ENCODE measurements around the gene MYO10.
"Not testable (repeated sequence)": the region's sequence is repeated elsewhere in the genome, so short reads cannot be mapped to it uniquely, and the experiment has no call there.

Gene MYO10

DNA sequence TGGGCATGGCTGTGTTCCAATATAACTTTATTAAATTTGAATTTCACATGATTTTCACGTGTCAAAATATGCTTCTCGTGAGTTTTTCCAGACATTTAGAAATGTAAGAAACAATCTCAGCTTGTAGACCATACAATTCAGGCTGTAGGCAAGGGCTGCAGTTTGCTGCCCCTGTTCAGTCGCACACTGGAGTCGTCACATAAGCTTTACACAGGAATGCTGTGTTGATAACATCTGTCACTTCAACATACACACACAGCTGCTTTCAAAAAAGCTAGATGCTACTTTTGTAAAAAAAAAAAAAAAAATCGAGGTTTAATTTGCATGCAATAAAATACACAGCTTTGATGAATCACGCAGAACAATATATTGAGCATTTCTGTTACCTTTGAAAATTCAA lies 77.9 kb downstream of the MYO10 start:
- no peak for DNase-seq

GRCh38 chr5:16857635-16858034 lies 78.5 kb downstream of the MYO10 start:
- DNase-seq: no peak

GRCh38 chr5:16856531-16856930 lies 79.6 kb downstream of the MYO10 start:
- DNase-seq: no peak

- DNase-seq: no peak
Observed at GRCh38 chr5:16855898-16856297, 80.2 kb downstream of the MYO10 start.

GRCh38 chr5:16855485-16855884 lies 80.6 kb downstream of the MYO10 start:
- DNase-seq: no peak

- no peak for DNase-seq
Observed at GRCh38 chr5:16854351-16854750, 81.7 kb downstream of the MYO10 start.

- no peak for DNase-seq
Observed at GRCh38 chr5:16853518-16853917, 82.6 kb downstream of the MYO10 start.

GRCh38 chr5:16852251-16853005 lies 83.7 kb downstream of the MYO10 start:
- no peak for DNase-seq

DNA sequence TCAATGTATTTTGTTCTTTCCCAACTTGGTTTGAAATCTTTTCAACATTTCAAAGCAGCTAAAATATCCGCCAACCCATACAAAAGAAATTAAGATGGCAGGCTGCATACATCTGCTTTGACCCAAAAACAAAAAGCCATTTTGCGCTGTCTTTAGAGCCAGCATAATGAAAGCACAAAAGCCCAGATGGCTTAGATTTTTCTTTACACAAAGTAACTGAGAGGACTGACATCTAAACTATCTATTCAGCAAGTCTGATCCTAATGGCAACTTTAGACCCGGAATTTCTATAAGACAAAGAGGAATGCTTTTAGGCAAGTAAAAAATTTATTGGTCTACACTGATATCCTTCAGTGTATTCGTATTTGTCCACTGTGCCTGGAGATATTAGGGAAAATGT lies 86.3 kb downstream of the MYO10 start:
- DNase-seq: no peak

GRCh38 chr5:16849181-16849580 lies 86.9 kb downstream of the MYO10 start:
- no peak for DNase-seq

DNA sequence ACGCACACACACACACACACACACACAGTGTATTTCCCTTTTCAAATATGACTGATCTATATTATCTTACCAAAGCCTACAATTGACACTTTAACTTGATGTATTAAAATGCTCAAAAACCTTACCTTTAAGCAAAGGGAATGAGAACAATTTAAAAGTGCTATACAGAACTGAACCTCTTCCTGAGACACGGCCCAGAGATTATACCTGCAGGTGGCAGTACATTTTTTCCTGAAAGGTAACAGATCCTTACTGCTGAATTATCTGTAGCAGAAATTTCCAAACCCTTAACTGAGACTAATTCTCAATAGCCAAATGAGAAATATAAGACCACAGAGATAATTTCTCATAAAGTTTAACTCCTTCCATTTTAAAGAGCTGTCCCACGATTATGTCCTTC lies 91.1 kb downstream of the MYO10 start:
- no peak for DNase-seq

DNA sequence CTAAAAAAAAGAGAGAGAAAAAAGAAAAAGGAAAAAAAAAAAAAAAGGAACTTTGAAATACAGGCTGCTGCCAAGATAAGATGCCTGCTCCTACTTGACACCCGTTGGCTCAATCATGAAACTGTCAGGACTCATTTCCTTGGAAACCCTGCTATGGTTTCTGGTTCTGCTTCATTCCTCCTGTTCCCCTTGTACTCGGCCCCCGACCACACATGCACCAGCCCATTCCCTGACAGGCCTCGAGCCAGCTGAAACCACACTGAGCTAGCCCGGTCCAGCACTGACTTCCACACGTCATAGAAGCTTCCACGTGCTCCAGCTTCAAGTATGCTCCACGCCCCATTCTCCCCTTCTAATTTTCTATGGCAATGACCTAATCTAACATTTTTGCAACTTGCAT lies 93.2 kb downstream of the MYO10 start:
- no peak for DNase-seq

- DNase-seq: no peak
Observed at GRCh38 chr5:16841416-16841815, 94.7 kb downstream of the MYO10 start.

- no peak for DNase-seq
Observed at GRCh38 chr5:16837305-16837704, 98.8 kb downstream of the MYO10 start.

DNA sequence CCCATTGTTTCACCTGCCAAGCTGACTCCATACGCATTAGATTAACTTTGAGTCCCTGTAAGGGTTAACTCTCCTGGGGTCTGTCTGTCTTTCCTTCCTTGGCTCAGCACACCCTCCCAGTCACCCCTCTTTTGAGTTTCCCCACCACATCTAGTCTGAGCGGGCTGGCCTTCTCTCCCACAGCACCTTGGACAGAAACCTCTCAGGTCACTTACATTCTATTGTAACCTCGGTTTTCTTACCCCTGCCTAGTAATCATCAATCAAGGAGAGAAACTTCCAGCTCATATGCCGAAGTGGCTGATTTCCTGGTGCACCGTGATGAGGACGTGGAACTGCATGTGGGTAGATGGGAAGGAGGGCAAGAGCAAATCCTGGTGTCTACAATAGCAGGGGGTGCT lies 102.1 kb downstream of the MYO10 start:
- DNase-seq: no peak

DNA sequence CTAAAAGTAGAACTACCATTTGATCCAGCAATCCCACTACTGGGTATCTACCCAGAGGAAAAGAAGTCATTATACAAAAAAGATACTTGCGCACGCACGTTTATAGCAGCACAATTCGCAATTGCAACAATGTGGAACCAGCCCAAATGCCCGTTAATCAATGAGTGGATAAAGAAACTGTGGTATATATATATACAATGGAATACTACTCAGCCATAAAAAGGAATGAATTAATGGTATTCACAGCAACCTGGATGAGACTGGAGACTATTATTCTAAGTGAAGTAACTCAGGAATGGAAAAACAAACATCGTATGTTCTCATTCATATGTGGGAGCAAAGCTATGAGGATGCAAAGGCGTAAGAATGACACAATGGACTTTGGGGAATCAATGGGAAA lies 104.8 kb downstream of the MYO10 start:
- not testable (repeated sequence) for DNase-seq

GRCh38 chr5:16827755-16828154 lies 108.3 kb downstream of the MYO10 start:
- no peak for DNase-seq

DNA sequence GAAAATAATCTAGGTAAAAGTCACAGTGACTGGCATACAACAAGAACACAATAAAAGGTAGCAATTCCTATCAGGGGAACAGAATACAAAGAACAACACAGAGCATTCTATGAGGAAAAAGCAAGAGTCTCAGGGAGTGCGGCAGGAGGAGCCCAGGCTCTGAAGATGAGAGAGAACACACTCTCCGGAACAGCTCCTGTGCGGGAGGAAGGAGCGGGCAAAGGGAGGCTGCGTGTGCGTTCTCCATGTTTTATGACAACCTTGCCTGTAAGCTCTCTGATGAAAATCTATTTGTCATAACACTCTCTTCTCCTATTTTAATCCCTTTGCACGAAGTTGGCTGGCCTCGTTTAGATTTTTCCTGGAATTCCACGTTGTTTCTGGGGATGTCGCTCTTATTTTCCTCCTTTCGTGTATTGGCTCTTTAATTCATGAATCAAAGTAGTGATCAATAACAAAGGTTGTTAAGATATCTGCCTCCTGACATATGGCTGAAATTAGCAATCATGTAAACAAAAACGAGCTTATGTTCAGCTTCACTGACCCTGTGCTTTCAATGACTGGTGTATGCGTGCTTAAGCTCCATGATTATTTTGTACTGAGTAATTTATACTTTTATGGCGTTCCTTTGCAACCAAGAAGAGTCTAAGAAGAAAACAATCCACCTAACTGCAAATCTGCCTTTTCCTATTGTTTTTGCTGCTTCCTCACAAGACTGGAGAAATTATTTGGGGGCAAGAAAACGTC lies 109.5 kb downstream of the MYO10 start:
- no peak for DNase-seq

GRCh38 chr5:16819522-16820167 lies 116.4 kb downstream of the MYO10 start:
- no peak for DNase-seq

DNA sequence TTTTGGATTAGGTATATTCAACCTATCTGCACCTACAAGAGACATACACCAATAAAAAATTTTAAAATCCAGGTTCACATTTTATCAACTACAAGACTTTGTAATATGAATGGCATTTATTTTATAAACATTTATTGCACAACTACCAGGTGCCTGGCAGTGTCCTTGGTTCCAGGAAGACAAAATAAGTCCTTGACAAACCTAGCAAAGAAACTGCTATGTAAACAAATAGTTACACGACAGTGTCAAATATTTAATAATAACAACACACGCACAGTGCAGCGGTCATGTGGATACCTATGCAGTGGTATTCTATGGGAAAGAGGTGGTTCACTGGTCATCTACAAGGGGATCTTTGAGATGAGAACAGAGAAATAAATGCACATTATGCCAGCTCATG lies 120.7 kb downstream of the MYO10 start:
- DNase-seq: no peak

- no peak for DNase-seq
Observed at GRCh38 chr5:16812911-16813310, 123.2 kb downstream of the MYO10 start.

GRCh38 chr5:16812448-16812847 lies 123.6 kb downstream of the MYO10 start:
- DNase-seq: no peak

DNA sequence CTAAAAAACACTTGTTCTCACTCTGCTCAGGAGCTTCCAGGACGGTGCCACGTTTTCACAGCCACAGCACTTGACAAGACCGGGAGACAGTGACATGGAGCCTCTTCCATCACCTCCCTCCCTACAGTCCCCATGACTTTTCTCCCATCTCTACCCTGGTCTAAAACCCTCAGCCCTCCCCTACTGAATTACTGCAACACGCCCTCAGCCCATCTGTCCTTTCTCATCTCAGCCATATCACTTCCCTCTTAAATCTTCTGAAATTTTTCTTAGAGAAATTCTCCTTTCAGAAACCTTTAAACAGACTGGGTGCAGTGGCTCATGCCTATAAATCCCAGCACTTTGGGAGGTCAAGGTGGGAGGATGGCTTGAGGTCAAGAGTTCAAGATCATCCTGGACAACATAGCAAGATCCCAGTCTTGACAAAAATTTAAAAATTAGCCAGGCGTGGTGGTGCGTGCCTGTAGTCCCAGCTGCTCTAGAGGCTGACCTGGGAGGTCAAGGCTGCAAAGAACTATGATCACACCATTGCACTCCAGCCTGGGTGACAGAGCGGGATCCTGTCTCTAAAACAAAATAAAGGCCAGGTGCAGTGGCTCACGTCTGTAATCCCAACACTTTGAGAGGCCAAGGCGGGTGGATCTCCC lies 125.8 kb downstream of the MYO10 start:
- no peak for DNase-seq

All from CD4-positive, alpha-beta T cell treated with Interleukin-15 for 1 hour (primary cell).